Stimulated activated CD4-positive, alpha-beta T cell treated with anti-CD3 and anti-CD28 coated beads, Interleukin-15, amount 100 ng/mL, for 48 hours (primary cell): ENCODE results near the gene SORL1.
A peak's percentile ranks its signal among the peaks of the same experiment; 100 is the strongest.

Experiments used
- DNase-seq, 2 donors: peaks; one replicate each; pipeline ENCODE4 v3.0.0-alpha.2; 2020; ENCODE audit warnings: low read depth in 2 of 2

The SORL1 gene

GRCh38 chr11:121451178-121451985, 732 bp upstream of the SORL1 start:
- DNase-seq: no peak

- peak in 1 of 2 donors; percentile 45 for DNase-seq
Measured at GRCh38 chr11:121452609-121453150, 566 bp downstream of the SORL1 start, which contains the start of gene SORL1-AS1. Gene SORL1-AS1 (minus strand): TSS chr11:121452967.

- DNase-seq: no peak
Measured at GRCh38 chr11:121453589-121454299, 1.6 kb downstream of the SORL1 start.

GRCh38 chr11:121455115-121455514, 3.0 kb downstream of the SORL1 start:
- no peak for DNase-seq

DNA sequence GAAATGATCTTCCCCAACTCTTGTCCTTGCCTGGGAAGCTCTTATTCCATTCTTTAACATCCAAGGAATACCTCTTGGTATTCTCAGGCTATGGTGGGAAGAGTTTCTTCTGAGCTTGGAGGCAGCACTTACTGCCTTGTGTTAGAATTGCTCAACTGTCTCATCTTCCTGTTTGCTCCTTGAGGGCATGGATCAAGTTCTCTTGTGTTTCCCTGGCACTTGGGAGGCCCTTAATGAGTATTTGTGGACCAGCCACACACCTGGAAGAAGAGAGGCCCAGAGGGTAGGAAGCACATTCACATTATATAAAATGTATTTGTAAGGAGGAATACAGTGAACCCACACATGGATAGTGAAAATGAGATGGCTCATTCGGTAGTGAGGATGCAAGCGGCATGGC, 4.0 kb downstream of the SORL1 start:
- DNase-seq: no peak

DNA sequence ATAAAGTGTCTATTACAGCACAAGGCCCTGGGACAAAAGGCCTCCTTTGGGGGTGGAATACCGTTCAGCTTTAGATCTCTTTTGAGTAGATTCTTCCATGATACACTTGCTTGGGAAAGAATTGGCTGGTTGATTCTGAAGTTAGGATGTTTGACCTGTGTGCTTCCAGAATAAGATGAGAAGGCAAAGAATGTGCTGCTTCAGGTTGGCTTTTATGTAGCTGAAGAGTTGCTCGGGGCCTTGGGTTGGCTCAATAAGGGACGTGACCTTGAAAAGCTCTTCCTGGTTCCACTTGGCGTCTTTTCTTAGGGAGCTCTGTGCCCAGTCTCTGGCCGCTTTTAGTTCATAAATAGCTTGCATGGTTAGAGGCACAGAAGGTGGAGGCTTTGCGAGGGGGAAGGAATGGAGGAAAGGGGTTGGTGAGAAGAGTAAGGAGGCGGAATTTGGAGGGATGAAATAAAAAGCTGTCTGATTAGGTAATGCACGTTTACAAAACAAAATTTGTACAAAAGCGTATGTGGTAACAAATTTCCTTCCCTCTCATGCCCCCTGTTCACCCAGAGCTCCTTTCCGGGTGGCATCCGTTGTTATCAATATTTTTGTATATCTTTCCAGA, 4.8 kb downstream of the SORL1 start:
- no peak for DNase-seq

- DNase-seq: no peak
Measured at GRCh38 chr11:121458551-121458950, 6.4 kb downstream of the SORL1 start.

DNA sequence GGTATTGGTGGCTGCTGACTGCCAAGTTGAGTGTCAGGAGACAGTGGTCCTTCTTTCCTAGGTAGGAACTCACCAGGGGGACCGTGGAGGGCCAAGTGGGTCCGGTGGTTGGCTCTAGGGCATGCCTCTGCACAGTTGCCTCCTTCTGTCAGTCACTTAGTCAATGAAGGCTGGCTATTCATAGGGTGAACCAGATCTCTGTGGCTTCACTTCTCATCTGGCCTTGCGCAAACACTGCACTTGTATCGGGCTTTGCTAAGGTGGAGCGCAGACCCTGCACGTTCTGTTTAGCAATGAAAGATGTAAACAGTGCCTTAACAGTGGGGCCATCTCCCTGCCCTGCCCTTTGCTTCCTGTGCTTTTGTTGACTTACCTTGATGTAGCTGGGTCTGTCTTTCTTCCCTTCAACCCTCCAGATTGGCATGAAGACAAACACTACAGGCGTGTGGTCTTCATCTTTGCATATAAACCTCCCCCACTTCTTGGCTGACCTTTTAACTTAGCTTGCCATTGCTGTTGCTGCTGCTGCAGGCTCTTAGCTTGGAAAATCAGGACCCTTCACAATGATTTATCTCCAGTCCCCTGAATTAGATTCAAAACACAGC, 7.4 kb downstream of the SORL1 start:
- DNase-seq: no peak

GRCh38 chr11:121460941-121461514, 8.9 kb downstream of the SORL1 start:
- no peak for DNase-seq

DNA sequence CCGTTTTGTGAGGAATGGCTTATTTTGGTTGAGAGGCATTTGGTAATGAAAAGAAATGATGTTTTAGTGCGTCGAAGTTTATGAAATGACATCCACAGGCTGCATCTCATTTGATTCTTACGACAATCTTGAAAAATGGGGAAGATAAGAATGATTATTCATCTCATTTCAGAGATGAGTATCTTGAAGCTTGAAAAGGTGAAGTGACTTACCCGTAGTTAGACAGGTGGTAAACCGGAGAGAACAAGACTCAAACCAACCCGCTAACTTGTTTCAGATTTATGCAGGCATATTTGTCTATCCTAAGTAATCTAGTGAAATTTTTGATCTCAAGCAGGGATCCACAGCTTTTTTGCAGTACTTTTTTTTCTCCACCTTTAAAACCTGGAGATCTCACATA, 9.7 kb downstream of the SORL1 start:
- DNase-seq: no peak

DNA sequence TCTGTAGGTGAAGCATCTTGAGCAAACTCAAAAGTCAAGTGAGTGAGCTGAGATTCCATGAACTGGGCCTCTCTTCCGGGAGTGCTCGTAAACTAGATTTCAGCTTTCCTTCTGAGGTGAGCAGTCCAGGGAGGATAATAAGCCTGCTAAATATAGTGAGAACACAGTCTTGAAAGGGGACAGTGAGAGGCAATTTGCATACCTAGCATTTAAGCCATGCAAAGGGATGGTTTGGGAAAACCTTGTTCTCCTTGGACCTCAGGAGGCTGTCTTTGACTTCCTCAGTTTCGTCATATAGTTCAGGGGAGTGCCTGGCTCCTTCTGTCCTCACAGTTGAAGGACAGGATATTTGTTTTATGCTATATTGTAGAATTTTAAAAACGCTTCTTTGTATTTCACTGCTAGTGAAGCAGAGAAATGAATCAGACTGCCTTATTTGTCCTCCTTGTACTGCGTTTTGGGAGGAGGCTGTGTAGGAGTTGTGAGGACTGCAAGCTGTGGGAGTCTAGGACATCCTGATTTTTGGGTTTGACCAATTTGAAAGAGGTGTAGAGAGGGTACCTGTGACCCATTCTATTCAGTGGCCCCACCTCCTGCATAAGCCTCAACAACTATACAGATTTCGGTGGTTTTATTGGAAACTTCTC, 11.7 kb downstream of the SORL1 start:
- no peak for DNase-seq

GRCh38 chr11:121464352-121464946, 12.3 kb downstream of the SORL1 start:
- DNase-seq: peak; percentile 79 to 86

DNA sequence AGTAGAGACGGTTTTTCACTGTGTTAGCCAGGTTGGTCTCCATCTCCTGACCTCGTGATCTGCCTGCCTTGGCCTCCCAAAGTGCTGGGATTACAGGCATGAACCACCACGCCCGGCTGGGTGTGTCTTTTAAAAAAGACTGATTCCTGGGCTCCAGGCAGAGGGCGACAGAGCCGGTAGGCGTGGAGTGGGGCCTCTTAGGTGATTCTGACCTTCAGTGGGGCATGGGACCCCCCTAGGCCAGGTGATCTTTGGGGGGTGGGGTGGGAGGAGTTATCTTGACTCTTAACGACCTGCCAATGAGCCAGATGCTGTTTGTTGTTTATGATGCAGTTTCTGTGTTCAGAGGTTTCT, 13.6 kb downstream of the SORL1 start:
- DNase-seq: no peak

DNA sequence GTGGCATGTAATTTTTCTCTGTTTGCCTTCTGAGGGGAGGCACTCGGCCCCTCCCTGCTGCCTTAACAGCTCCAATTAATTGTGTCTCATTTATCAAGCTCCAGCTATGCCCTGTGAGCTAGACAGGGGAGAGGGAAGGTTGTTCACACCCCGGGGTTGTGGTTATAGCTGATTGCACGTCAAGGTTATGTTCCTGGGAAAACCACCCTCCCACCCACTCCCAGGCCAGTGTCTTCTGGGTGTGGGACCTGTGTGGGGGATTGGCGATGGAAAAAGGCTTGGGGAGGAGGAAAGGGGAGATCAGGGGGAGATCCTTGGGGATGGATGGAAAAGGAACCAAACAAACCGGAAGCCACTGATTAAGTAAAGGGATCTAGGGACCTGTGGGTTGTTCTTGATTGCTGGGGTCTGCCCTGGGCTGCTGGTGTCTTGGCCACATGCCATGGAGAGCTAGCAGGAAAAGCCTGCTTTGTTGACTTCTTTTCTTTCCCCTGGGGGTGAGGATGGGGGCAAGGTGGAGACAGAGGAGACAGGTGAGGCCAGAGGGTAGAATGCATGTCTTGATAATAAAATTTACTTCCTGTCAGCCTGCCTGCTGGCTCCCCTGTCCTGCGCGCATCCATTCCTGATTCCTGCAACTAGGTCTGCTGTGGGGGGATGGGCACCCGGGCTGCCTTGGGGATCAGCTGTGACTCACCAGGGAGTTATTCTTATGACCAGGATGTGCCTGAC, 14.1 kb downstream of the SORL1 start:
- DNase-seq: peak in 1 of 2 donors; percentile 30

DNA sequence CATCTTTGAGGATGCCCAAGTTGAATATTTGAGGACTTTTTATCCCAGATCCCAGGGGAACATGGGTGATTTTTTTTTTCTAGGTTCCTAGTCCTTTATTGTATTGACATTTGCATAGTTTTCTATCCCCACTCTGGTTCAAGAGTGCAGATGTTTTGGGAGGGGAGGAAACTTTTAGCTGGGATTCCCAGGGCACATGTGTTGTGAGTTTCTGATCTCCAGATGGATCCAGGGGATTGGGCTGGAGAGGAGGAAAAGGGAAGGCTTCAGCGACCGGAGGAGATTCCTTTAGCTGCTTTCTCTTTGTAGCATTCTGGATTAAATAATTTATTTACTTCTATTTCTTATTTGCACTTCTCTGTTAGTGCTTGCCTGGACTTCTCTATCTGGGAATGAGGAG, 15.4 kb downstream of the SORL1 start:
- DNase-seq: no peak

DNA sequence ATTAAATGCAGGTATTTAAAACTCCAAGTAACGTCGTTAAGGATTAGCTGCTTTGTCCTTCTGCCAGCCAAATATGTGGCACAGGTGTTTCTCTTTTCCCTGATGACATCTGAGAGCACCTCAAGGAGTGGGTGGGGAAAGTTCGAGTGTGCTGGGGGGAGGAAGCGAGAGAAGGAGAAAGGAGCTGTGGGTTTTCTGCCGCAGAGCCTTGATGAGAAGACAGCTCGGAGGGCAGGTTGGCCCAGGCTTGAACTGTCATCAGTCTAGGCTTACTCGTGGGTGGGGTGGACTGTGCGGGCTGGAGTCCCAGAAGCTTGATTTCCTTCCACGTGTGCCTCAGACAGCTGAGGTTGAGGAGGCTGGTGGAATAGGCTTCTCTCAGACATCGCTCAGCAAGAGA, 15.9 kb downstream of the SORL1 start:
- DNase-seq: peak; percentile 74 to 78

GRCh38 chr11:121469910-121470309, 17.8 kb downstream of the SORL1 start:
- no peak for DNase-seq

DNA sequence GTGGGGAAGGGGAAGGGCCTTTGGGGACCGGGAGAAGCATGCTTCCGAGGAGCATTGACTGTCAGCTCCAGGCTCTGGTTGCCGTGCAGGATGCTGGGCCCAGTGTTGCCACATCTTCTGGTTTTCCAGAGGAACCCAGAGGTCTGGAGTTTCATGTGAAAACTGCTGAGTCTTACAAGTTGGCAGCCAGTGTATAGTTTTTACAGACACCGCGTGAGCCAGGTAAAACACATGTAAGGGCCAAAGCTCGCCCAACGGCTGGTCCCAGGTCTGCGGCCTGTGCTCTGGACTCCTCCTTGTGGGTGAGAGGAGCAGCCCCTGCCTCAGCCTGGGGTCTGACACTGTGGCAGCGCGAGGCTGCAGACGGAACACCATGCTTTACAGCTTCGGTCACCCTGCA, 19.1 kb downstream of the SORL1 start:
- DNase-seq: no peak

- no peak for DNase-seq
Measured at GRCh38 chr11:121472312-121472711, 20.2 kb downstream of the SORL1 start.
